GM10248 (cell line): ENCODE measurements around the gene PHYH.

Experiments
- CTCF ChIA-PET: fragments of 300-600 bp; sonication (Branson Sonifier 250); formaldehyde crosslinking; extraction: SDS; loops from one replicate; lab custom pipeline; 2021; ENCODE audit warnings: antibody characterized with exemption; lab: Yijun Ruan, JAX
- POLR2A ChIA-PET: fragments of 350-650 bp; sonication (Branson Sonifier 250); formaldehyde crosslinking; extraction: SDS; loops from one replicate; lab custom pipeline; 2020; ENCODE audit warnings: antibody characterized with exemption; lab: Yijun Ruan, JAX
- DNase-seq: peaks from one replicate; pipeline ENCODE4 v3.0.0; 2012; ENCODE audit errors: extremely low spot score
- TF ChIP-seq, protein P1 (sequence below): IDR thresholded peaks from 2 replicates; pipeline ENCODE4 v1.5.1; 2012; ENCODE audit warnings: mild to moderate bottlenecking, low read depth; ENCODE audit errors: extremely low read depth, missing control alignments, control extremely low read depth

Gene PHYH

DNA sequence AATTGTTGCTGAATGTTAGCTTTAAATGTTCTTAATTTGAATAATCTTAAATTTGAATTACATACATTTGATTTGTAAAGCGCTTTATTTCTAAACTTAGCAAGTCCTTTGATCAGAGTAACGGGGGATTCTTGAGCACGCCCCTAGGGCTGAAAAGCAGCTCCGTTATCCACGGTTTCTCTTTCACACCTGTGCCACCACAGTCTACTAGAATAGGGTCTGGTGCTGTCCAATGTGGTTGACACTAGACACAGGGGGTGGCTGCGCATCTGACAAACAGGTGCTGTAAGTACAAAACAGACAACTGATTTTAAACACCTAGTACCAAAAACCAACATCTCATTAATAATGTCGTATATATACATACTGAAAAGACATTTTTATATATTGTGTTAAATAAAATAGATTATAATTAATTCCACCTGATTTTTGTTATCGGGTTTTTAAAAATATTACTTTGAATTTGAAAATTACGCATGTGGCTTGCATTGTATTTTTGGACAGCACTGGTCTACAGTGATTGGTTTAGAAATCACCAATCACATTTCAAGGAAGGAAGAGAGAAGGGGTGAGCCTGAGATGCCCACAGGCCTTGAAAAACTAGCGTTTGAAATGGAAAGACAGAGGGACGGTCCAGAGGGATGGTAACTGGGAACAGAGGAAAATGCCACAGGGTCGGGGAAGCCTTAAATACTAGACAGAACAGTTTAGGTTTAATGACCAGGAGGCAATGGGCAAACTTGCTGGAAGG, 40.9 kb upstream of the PHYH start:
- ChIA-PET POLR2A (no interaction called here), CTCF (interaction anchor here (1.1 kb wide), 1 partner anchor 38 kb away, joined by 4 read pairs; no protein-coding TSS in a partner anchor)
- TF ChIP-seq, protein P1, sequence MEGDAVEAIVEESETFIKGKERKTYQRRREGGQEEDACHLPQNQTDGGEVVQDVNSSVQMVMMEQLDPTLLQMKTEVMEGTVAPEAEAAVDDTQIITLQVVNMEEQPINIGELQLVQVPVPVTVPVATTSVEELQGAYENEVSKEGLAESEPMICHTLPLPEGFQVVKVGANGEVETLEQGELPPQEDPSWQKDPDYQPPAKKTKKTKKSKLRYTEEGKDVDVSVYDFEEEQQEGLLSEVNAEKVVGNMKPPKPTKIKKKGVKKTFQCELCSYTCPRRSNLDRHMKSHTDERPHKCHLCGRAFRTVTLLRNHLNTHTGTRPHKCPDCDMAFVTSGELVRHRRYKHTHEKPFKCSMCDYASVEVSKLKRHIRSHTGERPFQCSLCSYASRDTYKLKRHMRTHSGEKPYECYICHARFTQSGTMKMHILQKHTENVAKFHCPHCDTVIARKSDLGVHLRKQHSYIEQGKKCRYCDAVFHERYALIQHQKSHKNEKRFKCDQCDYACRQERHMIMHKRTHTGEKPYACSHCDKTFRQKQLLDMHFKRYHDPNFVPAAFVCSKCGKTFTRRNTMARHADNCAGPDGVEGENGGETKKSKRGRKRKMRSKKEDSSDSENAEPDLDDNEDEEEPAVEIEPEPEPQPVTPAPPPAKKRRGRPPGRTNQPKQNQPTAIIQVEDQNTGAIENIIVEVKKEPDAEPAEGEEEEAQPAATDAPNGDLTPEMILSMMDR = no peak
- DNase-seq = peak; percentile 67

DNA sequence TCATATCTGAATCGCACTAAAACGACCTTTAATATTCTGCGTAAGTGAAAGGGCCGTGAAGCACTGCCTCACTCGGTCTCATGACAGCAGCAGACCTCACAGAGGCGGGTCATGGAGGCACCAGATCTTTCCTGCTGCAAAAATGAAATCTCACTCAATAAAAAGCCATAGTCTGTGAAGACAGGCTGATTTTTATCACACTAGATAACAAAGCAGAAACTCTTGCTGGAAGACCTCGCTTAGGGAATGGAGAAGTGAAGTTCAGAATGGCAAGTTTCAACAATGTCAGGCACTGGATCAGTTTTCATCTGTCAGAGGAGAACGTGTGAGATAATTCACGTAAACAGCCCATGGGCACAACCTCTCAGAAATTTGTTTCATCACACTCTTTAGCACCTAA, 40.2 kb upstream of the PHYH start:
- POLR2A ChIA-PET = no interaction called here
- TF ChIP-seq, protein P1 = no peak
- no peak for DNase-seq
- CTCF ChIA-PET = no interaction called here

DNA sequence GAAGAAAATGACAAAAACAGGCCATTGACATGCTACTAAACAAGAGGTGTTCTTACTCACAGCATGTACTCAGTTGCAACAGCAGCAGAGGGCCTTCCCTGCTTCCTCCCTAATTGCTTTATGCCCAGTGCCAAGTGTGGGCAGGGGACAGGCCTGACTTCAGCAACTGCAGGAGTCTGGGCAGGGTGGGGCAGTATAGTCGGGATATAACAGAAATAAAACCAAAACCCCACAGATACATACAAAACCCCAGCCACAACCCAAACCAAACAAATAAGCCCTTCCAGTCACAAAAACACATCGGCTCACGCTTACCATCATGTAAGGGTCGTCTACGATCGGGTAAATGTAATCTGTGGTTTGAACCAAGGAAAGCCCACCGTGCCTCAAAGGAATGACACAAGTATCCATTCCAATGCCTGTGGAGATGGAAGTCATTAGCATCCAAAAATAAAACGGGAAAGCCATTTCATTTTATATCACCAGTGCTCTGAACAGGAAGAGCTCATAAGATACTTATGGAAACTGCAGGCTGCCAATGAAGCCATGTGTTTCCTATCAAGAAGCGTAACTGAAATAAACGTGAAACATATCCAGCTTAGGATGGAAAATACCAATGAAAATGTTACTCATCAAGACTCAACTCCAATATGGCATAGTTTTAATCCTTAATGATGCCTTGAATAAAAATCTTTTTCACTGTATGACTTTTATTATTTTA, 38.7 kb upstream of the PHYH start:
- POLR2A ChIA-PET = no interaction called here
- TF ChIP-seq, protein P1 = no peak
- CTCF ChIA-PET = interaction anchor here (1.1 kb wide), 1 partner anchor 10 kb away, joined by 3 read pairs; no protein-coding TSS in a partner anchor
- DNase-seq = no peak

DNA sequence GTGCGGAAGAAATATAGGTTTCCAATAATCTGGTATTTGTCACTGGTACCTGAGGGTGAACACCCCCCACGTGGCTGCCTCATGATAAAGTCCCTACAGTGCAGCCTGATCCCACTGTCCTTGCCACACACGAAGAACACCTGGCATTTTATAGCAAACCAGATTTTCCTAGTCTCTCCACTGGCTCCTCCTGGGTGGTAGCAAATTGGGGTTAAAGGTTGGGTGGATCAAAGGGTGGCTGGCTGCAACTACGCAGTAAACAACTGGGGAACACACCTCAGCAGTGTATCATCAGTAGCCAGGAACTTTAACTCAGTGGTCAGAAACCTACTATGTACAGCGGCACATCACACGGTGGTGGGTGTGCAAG, 37.9 kb upstream of the PHYH start:
- ChIA-PET POLR2A (no interaction called here), CTCF (no interaction called here)
- DNase-seq = no peak

DNA sequence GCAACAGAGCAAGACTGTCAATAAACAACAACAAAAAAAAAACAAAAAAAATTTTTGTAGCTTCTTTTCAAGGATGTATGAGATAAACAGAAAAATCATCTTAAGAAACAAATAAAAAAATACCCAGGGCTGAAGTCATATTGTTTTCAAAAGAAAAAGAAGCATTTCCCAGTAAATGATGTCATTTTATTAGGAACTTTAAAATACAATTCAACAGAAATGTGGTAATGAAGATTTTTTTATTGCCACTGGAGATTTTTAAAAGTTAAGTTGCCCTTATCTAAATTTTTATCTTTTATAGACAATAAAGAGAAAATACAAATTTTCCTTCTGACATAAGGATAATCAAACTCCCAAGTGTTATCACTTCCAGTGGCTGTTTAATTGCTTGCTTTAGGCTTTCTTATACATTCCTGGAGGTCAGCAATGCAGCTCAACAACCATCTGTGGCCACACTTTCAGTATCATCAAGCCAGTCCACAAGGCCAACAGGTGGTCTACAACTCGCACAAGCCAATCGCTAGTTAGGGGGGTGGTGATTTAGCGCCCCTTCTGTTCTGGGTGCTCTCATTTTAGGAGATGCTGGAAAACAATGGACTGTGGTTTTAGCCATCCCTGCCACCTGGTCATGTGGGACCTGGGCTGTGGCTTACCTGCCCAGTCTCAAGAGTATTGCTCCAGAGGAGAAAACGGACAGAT, 37.4 kb upstream of the PHYH start:
- TF ChIP-seq, protein P1 = no peak
- POLR2A ChIA-PET = no interaction called here
- CTCF ChIA-PET = interaction anchor here (1.2 to 1.4 kb wide), 2 partner anchors 14 to 15 kb away, joined by 3 read pairs; no protein-coding TSS in a partner anchor
- no peak for DNase-seq

More for the DNA sequence above, 37.9 kb upstream of the PHYH start:
- TF ChIP-seq, protein P1 = no peak

DNA sequence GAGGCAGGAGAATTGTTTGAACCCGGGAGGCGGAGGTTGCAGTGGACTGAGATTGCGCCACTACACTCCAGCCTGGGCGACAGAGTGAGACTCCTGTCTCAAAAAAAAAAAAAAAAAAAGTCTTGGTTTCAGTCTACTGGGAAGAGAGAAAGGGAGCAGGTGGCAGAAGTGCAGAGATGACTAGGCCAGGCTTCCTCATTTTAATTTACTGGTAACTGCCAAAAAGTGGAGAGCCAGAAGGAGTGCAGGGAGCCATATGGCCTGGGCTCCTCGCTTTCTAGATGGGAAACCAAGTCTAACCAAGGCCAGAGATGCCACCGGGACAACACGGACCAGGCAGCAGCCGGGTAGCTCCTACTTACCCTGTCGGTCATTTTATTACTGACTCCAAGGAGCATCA, 36.0 kb upstream of the PHYH start:
- TF ChIP-seq, protein P1 = no peak
- ChIA-PET POLR2A (no interaction called here), CTCF (interaction anchor here (1.2 to 1.6 kb wide), 2 partner anchors 13 to 32 kb away, joined by 3 to 5 read pairs; no protein-coding TSS in a partner anchor)
- DNase-seq = peak; percentile 63
